HL-60 (cell line): ENCODE measurements around the gene SORBS2.

Source experiments
- GABPA ChIP-seq: IDR thresholded peaks from 2 replicates; pipeline ENCODE4 v1.6.1; 2012; ENCODE audit warnings: low read depth
- POLR2AphosphoS5 ChIP-seq: IDR thresholded peaks from 2 replicates; pipeline ENCODE4 v1.6.1; 2012; ENCODE audit warnings: low read depth
- TF ChIP-seq, protein P1 (sequence below): IDR thresholded peaks from one replicate; pipeline ENCODE4 v1.5.1; 2011; ENCODE audit warnings: low read length, control low read depth, inconsistent platforms; ENCODE audit not compliant: insufficient read depth
- TF ChIP-seq, protein P2 (sequence below): IDR thresholded peaks from 2 replicates; pipeline ENCODE4 v1.6.1; 2012; ENCODE audit warnings: low read depth; ENCODE audit not compliant: insufficient replicate concordance

DNA sequence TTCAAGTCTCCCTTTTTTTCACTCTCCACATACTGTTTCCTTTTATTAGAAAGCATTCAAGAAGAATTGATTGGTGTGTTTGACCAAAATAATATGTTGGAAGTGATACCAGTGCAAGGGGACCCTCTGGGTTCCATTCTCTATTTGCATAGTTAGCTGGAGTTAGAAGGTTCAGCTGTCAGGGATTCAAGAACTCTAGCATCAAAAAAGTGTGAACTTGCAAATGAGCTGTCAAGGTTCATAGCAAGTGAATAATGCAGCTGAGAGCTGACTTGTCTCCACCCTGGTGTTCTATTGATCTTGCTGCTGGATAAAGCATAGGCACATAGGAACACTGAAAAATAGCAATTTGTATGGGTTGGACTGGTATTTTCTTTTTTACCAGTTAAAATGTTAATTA is 73.2 kb downstream of the SORBS2 start:
- TF ChIP-seq, protein P1, sequence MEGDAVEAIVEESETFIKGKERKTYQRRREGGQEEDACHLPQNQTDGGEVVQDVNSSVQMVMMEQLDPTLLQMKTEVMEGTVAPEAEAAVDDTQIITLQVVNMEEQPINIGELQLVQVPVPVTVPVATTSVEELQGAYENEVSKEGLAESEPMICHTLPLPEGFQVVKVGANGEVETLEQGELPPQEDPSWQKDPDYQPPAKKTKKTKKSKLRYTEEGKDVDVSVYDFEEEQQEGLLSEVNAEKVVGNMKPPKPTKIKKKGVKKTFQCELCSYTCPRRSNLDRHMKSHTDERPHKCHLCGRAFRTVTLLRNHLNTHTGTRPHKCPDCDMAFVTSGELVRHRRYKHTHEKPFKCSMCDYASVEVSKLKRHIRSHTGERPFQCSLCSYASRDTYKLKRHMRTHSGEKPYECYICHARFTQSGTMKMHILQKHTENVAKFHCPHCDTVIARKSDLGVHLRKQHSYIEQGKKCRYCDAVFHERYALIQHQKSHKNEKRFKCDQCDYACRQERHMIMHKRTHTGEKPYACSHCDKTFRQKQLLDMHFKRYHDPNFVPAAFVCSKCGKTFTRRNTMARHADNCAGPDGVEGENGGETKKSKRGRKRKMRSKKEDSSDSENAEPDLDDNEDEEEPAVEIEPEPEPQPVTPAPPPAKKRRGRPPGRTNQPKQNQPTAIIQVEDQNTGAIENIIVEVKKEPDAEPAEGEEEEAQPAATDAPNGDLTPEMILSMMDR, result no peak
- no peak for TF ChIP-seq POLR2AphosphoS5
- no peak for TF ChIP-seq GABPA
- TF ChIP-seq, protein P2, sequence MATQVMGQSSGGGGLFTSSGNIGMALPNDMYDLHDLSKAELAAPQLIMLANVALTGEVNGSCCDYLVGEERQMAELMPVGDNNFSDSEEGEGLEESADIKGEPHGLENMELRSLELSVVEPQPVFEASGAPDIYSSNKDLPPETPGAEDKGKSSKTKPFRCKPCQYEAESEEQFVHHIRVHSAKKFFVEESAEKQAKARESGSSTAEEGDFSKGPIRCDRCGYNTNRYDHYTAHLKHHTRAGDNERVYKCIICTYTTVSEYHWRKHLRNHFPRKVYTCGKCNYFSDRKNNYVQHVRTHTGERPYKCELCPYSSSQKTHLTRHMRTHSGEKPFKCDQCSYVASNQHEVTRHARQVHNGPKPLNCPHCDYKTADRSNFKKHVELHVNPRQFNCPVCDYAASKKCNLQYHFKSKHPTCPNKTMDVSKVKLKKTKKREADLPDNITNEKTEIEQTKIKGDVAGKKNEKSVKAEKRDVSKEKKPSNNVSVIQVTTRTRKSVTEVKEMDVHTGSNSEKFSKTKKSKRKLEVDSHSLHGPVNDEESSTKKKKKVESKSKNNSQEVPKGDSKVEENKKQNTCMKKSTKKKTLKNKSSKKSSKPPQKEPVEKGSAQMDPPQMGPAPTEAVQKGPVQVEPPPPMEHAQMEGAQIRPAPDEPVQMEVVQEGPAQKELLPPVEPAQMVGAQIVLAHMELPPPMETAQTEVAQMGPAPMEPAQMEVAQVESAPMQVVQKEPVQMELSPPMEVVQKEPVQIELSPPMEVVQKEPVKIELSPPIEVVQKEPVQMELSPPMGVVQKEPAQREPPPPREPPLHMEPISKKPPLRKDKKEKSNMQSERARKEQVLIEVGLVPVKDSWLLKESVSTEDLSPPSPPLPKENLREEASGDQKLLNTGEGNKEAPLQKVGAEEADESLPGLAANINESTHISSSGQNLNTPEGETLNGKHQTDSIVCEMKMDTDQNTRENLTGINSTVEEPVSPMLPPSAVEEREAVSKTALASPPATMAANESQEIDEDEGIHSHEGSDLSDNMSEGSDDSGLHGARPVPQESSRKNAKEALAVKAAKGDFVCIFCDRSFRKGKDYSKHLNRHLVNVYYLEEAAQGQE, result no peak
